T-helper 2 cell treated with Interferon-gamma antibody and Interleukin-4, amounts not matched to agents 5 μg/mL and 100 μg/mL, for 36 hours (primary cell): ENCODE data around the gene SMYD1.

Experiments
- DNase-seq: peaks from one replicate; pipeline ENCODE4 v3.0.0; 2021; ENCODE audit warnings: low spot score
- H3K27ac Mint-ChIP-seq: one replicate; pipeline ENCODE4 v1.8.0; 2021; ENCODE audit warnings: mild to moderate bottlenecking, mixed read lengths
- H3K27me3 Mint-ChIP-seq: one replicate; pipeline ENCODE4 v1.8.0; 2021; ENCODE audit warnings: low read depth, mixed read lengths
- H3K36me3 Mint-ChIP-seq: one replicate; pipeline ENCODE4 v1.8.0; 2021; ENCODE audit warnings: low read depth, mixed read lengths
- H3K4me1 Mint-ChIP-seq: one replicate; pipeline ENCODE4 v1.8.0; 2021; ENCODE audit warnings: low read depth, mixed read lengths
- H3K4me3 Mint-ChIP-seq: one replicate; pipeline ENCODE4 v1.8.0; 2022; ENCODE audit warnings: mild to moderate bottlenecking, moderate library complexity, mixed read lengths
- H3K9me3 Mint-ChIP-seq: one replicate; pipeline ENCODE4 v1.8.0; 2021; ENCODE audit warnings: mixed read lengths

The SMYD1 gene

DNA sequence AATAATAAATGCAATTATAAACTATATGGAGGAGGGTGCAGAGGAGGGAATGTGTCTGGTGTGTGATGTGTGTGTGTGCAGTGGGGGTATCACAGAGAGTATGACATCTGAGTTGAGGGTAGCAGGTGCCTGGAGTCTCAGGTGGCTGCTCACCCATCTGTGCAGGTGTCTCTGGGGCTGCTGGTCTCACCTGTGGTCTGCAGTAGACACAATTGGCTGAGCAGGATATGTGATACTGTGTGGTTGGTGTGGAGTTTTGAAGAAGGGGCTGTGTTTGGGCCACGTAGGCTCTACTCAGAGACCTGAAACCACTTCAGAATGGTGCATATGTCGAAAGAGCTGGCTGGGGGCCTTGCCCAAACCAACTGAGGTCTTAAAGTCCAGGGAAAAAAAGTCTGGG is 43.2 kb downstream of the SMYD1 start:
- no peaks in the 10 kb centered on the region for H3K27me3 Mint-ChIP-seq
- H3K4me1 Mint-ChIP-seq: no peaks in the 10 kb centered on the region
- H3K36me3 Mint-ChIP-seq: no peaks in the 10 kb centered on the region
- DNase-seq: no peak
- no peak overlapping the region for H3K4me3 Mint-ChIP-seq
- H3K27ac Mint-ChIP-seq: no peak overlapping the region
- no peaks in the 10 kb centered on the region for H3K9me3 Mint-ChIP-seq

DNA sequence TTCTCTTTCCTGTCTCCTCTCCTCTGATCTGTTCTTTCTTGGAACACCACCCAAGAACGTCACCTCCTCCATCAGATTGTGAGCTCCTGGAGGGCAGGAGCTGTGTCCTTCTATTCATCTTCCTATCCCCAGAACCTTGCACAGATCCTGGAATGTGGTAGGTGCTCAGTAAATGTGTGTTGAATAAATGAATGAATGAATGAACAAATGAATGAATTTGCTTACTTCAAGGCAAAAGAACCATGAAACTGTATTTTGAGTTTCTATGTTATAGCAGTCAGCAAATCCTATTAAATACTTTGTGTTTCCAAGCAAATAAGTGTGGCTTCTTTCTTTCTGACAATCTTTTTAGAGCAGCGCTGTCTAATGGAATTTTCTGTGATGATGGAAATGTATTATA is 45.4 kb downstream of the SMYD1 start:
- Mint-ChIP-seq H3K9me3 (no peaks in the 10 kb centered on the region), H3K27ac (no peak overlapping the region), H3K27me3 (no peaks in the 10 kb centered on the region), H3K36me3 (no peaks in the 10 kb centered on the region), H3K4me3 (no peak overlapping the region), H3K4me1 (no peaks in the 10 kb centered on the region)
- DNase-seq: no peak

DNA sequence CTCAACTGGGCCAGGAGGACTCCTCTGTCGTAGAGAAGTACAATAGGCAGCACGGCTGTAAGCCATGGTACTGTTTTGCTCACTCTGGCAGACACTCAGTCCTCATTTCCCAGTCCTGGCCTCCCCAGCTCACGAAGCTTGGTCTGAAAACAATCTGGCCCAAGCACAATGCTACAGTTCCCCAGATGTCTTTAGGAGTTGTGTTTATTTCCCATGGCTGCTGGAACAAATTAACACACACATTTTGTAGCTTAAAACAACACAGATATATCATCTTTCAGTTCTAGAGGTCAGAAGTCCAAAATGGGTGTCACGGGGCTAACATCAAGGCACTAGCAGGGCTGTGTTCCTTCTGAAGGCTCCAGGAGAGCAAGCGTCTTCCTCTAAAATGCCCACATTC is 47.3 kb downstream of the SMYD1 start:
- Mint-ChIP-seq H3K27ac (no peak overlapping the region), H3K27me3 (no peaks in the 10 kb centered on the region), H3K36me3 (no peaks in the 10 kb centered on the region), H3K9me3 (no peaks in the 10 kb centered on the region), H3K4me1 (no peaks in the 10 kb centered on the region), H3K4me3 (no peak overlapping the region)
- no peak for DNase-seq

DNA sequence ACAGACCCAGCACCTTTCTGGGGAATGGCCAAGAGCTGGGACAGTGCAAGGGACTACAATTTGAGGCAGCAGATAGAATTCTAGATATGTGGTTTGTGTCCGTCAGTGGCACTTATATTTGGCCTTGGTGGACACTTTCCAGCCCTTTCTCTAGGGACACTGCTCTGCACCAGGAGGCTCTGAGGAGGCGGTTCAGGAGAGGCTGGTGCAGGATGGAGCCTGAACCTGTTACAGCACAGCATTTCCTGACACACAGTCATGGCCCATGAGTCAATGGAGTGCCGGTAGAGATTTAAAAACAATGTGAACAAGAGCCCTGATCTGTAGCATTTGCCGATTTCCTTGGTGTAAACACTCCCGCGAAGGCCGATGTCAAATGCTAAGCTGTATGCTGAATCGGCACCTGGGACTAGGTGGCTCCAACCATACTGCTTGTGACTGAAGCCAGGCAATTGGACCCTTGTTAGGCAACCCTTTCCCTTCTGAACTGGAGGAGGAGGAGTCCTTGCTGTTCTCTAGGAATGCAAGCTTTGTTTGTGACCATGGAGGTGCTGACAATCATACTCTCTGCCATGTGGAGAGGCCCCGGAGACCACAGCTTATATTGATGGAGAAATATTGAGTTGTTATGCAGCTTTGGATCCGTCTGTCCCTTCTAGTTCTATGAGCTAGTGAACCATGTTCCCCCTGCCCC is 48.3 kb downstream of the SMYD1 start:
- DNase-seq: no peak
- H3K27ac Mint-ChIP-seq: no peak overlapping the region
- H3K4me1 Mint-ChIP-seq: no peaks in the 10 kb centered on the region
- H3K4me3 Mint-ChIP-seq: no peak overlapping the region
- no peaks in the 10 kb centered on the region for H3K9me3 Mint-ChIP-seq
- H3K27me3 Mint-ChIP-seq: no peaks in the 10 kb centered on the region
- H3K36me3 Mint-ChIP-seq: no peaks in the 10 kb centered on the region

DNA sequence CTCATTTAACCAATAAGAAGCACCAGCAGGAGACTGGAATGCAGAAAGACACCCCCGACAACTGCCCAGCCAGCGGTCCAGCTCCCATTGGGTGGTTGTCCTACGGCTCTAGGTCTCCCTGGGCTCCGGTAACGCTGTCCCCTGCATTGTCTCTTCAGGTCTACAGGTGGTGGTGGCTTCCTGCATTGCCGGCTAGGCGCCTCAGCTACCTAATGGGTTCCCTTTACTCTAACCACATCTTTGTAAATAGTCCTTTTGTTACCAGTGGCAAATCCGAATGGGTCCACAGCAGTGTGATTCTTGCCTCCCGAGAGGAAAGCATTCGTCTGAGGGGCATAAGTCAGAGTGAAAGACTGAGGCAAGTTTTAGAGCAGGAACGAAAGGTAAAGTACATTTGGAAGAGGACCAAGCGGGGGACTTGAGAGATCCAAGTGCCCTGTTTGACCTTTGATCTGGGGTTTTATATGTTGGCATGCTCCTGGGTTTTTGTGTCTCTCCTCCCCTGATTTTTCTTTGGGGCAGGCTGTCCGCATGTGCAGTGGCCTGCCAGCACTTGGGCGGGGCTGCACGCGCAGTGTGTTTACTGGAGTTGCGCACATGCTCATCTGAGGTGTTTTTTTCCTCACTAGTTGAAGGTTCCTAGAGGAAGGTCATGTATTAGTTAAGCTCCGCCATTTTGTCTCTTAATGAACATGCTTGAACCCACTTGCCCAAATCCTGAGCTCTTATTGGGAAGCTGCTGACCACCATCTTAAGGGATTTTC is 49.2 kb downstream of the SMYD1 start:
- Mint-ChIP-seq H3K4me1 (no peaks in the 10 kb centered on the region), H3K27ac (no peak overlapping the region), H3K36me3 (no peaks in the 10 kb centered on the region), H3K27me3 (no peaks in the 10 kb centered on the region), H3K4me3 (no peak overlapping the region), H3K9me3 (no peaks in the 10 kb centered on the region)
- no peak for DNase-seq

DNA sequence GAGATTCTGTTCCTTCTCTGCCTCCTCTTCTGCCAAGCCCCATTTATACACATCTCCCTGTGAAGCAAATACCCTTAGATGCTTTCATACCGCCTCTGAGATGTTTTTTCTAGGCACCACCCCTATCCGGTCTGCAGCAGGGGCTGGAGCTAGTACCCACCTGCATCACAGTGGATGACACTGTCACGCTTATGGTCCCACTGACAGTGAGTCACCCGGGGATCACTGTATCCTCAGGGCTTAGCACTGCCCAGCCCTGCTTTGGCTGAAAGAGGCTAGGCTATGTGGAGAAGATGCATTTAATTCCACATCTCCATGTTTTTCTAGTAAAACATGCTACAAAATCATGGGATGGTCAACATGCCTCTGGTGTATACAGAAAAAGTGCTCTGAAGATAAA is 50.3 kb downstream of the SMYD1 start:
- no peaks in the 10 kb centered on the region for H3K9me3 Mint-ChIP-seq
- H3K27ac Mint-ChIP-seq: no peak overlapping the region
- H3K27me3 Mint-ChIP-seq: peaks cover 4% of the 10 kb centered on the region
- H3K4me1 Mint-ChIP-seq: no peaks in the 10 kb centered on the region
- no peak overlapping the region for H3K4me3 Mint-ChIP-seq
- no peak for DNase-seq
- H3K36me3 Mint-ChIP-seq: no peaks in the 10 kb centered on the region

DNA sequence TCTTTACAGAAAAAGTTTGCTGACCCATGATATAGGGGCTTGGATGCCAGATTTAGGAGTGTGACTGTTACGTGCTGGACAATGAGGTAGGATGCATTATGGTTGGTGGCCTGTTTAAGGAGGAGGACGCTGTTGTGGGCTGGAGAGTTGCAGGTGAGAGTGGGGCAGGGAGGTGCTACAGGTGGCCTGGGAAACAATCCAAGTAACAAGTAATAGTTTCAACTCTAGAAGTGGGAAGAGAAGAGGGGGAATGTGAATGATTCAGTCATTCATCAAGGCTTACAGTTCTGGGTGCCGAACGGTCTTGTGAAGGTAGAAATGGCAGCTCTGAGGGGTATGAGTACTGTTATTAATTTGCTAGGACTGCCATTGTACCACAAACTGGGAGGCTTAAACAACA is 54.1 kb downstream of the SMYD1 start:
- Mint-ChIP-seq H3K27ac (no peak overlapping the region), H3K36me3 (no peaks in the 10 kb centered on the region), H3K27me3 (peaks cover 4% of the 10 kb centered on the region), H3K9me3 (no peaks in the 10 kb centered on the region), H3K4me1 (no peaks in the 10 kb centered on the region), H3K4me3 (no peak overlapping the region)
- DNase-seq: no peak

DNA sequence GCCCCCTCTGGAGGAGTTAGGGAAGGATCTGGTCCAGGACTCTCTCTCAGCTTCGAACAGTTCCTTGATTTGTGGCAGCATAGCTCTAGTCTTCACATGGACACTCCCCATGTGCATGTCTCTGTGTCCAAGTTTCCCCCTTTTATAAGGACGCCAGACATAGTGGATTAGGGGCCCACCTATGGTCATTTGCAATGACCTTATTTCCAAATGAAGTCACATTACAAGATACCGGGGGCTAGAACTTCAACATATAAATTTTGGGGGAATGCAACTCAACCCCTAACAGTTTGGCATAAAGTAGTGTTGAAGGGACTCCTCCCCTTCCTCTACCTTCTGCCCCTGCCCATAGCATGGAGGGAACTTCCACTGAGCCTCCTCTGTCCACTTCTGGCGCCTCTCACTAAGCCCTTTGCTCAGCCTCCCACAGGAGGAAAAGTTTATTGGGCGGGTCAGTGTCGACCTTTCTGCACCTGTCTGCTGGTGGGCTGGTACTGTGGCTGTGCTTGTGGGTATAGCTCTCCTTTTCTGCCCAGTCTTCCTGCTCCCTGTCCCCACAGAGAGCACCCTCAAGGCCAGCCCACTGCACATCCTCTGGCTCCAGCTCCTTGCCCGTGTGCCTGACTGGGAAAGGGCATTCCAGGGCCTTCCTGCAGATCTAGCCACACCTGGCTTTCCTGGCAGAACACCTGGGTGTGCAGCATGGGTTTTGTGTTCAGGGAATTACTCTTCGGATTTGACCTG is 54.7 kb downstream of the SMYD1 start:
- no peak overlapping the region for H3K4me3 Mint-ChIP-seq
- DNase-seq: no peak
- no peaks in the 10 kb centered on the region for H3K36me3 Mint-ChIP-seq
- H3K4me1 Mint-ChIP-seq: no peaks in the 10 kb centered on the region
- no peaks in the 10 kb centered on the region for H3K9me3 Mint-ChIP-seq
- peaks cover 4% of the 10 kb centered on the region for H3K27me3 Mint-ChIP-seq
- no peak overlapping the region for H3K27ac Mint-ChIP-seq

DNA sequence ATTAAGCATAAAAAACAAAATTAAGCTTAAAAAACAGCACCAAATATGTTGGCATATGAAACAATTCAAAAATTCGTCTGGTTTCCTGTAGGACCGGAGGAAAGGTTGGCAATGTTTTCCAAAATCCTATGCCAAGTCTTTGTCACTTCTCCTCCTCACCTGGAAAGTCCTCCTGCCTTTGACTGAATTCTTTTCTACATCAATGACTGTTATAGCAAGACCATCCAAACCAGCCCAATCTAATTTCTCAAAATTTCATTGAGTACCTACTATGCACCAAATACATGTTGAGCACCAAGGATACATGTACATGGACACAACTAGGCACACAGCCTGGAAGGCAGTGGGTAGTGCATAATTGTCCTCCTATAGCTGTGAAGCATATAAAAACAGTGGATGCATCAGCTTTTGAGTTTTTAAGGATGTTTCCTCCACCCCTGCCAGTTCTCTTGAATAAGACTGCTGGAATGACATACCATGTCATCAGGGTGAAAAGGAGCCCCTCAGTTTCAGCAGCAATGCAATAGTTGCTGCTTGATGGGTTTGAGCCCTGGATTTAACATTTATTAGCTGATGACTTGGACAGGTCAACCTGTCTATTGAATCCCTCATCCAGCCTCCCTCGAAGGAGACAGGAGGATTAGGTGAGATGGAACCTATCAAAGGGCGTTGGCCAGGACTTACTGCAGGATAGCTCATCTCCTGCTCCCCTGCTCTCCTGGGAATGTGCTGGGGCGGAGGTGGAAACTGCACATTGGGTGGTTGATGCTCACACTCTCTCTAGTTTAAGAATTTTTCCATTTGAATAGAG is 55.7 kb downstream of the SMYD1 start:
- Mint-ChIP-seq H3K36me3 (no peaks in the 10 kb centered on the region), H3K27me3 (peaks cover 4% of the 10 kb centered on the region), H3K4me3 (no peak overlapping the region), H3K4me1 (no peaks in the 10 kb centered on the region), H3K27ac (no peak overlapping the region), H3K9me3 (no peaks in the 10 kb centered on the region)
- DNase-seq: no peak

DNA sequence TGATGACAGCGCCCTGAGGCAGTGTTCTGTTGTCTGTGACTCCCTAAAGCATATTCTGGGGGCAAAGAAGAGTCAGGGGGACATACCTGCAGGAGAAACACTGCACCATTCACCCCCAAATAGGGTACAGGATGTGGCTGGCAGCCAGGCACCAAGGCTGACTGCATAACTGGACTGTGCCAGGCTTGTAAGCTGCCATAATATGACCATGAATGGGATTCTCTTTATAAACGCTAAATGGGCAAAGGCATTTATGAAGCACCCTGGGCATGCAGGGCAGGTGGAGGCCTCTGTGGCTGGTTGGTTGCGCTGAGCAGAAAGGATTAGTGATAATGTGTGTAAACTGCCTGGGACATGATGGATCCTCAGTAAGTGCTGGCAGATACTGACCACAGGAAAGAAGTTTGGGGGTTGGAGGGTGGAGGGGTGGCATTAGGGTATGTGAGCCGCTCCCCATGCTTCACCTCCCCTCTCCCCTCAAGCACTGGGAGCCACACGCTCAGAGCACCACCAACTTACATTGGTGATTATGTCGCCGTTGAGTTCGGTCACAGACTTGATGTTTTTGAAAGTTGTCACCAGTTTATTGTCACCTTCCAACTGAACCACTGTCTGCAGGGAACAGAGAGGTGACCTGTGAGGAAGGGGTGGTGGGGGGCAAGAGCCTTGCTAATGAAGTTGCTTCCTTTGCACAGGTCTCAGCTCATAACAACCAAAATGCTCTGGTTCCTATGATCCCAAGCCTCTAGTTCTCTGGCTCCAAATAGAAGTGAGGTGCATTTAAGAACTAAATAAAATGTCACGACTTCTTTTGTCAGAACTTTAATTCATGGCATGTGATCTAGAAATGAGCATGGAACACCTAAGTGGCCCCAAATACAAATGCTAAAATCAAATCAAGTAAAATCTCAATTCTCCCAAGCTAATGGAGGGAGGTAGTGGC is 56.6 kb downstream of the SMYD1 start:
- Mint-ChIP-seq H3K9me3 (no peaks in the 10 kb centered on the region), H3K27ac (no peak overlapping the region), H3K4me1 (no peaks in the 10 kb centered on the region), H3K27me3 (peaks cover 4% of the 10 kb centered on the region), H3K36me3 (no peaks in the 10 kb centered on the region), H3K4me3 (no peak overlapping the region)
- no peak for DNase-seq

DNA sequence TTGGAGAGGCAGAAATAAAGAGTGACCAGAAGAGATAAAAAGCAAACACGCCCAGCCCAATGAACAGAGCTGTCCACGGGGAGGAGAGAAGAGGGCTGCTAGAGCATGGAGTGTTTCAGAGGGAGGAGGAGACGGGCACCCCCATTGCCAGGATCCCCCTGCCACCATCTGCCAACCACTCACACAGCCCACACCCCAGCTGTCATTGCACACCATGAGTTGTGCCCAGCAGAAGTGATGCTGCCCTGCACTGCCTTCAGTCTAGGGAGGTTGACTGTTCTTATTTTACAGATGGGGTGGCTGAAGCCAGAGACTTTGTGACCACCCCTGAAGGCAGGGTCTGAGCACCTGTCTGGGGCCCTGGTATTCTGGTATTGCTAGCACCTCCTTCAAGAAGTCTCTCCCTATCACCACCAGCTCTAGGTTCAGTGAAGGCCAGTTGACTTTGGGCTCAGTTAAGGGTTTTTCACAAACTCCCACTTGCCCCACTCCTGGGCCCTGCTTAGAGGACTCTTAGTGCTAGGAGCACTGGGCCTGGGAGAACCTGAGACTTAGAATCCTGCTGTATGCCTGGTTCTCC is 57.8 kb downstream of the SMYD1 start:
- Mint-ChIP-seq H3K4me3 (no peak overlapping the region), H3K36me3 (no peaks in the 10 kb centered on the region), H3K9me3 (no peaks in the 10 kb centered on the region), H3K27me3 (peaks cover 4% of the 10 kb centered on the region), H3K4me1 (no peaks in the 10 kb centered on the region), H3K27ac (no peak overlapping the region)
- no peak for DNase-seq

DNA sequence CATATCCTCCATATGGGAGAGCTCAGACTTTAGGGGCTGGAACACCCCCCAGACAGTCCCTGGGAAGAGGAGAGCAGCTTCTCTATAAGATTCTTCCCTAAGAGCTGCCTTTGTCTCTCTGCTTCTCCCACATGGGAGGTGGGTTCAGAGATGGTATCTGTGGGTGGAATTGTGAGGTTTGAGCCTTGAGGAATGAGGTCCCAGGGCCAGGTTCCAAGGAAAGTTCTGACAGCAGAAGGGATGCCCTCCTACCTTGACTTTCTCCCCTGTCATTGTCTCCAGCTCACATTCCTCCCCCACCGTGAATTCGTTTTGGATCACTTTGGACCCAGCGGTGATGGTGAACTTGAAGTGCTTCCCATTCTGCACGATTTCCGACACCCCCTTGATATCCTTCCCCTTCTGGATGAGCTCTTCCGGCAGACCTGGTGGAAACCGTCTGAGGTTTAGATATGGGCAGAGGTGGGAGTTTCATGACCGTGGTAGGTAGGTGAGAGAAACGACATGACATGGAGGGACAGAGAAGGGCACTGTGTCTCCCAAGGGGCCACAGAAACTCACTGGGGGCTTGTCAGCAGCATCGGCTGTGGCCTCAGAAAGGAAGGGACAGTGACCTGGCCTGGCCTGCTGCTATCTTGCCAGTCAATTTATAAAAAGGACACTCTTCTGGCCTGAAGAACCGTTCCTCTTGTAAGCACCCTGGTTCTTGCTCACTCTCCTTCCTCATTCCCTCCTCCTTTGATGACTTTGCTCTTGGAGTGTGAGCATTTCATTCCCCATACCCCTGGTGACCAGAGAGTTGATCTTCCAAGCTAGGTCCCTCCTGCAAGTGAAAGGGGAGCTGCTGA is 58.5 kb downstream of the SMYD1 start:
- Mint-ChIP-seq H3K4me1 (no peaks in the 10 kb centered on the region), H3K27me3 (peaks cover 4% of the 10 kb centered on the region), H3K27ac (no peak overlapping the region), H3K4me3 (no peak overlapping the region), H3K9me3 (no peaks in the 10 kb centered on the region), H3K36me3 (no peaks in the 10 kb centered on the region)
- DNase-seq: no peak
